Measurements from ENCODE around the gene IGF1R. TPM values are rescaled to one million over a fixed set of nuclear protein-coding genes. Genes with fewer than 3 reads are reported as not detected.

IGF1R gene
- total RNA-seq, 2 donors from 2014 or later, result 32.1 to 64.1 TPM

GRCh38 chr15:98909968-98910885, 261.9 kb downstream of the IGF1R start:
- Histone ChIP-seq H3K9me3 (no peaks in the 10 kb centered on the region), H3K27me3 (no peaks in the 10 kb centered on the region), H3K36me3 (peaks cover 44% of the 10 kb centered on the region), H3K4me1 (peaks cover 0 to 47% of the 10 kb centered on the region in 2 donors), H3K4me3 (no peak overlapping the region), H3K27ac (peak overlapping the region; percentile 73 to 86)
- no peak for DNase-seq (ENCODE audit: low spot score)
- TF ChIP-seq CTCF (IDR thresholded peaks at IDR 0.05), result no peak

DNA sequence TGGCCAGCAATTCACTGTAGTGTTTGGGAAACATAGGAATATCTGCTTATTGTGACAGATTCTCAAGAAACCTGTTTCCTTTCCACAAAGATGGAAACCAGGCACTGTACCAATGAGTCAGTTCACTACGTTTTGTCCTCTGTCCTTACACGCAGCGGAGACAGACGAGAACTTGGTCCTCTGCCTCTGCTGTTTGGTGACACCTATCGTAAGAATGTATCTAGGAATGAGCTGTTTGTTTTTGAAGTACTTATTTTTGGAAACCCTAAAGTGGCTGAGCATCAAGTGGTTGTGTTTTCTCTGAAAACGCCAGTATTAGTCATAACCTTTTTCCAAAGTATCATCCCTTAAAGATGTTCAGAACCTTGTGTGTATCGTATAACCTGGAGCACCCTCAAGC, 266.3 kb downstream of the IGF1R start:
- DNase-seq (ENCODE audit: low spot score), result no peak
- peak overlapping the region; percentile 21 to 57 for H3K27ac ChIP-seq
- no peak for TF ChIP-seq CTCF (IDR thresholded peaks at IDR 0.05)
- no peaks in the 10 kb centered on the region for H3K27me3 ChIP-seq
- H3K4me3 ChIP-seq, result no peak overlapping the region
- peaks cover 0 to 25% of the 10 kb centered on the region in 2 donors for H3K4me1 ChIP-seq
- no peaks in the 10 kb centered on the region for H3K9me3 ChIP-seq
- H3K36me3 ChIP-seq, result peaks cover 74% of the 10 kb centered on the region

DNA sequence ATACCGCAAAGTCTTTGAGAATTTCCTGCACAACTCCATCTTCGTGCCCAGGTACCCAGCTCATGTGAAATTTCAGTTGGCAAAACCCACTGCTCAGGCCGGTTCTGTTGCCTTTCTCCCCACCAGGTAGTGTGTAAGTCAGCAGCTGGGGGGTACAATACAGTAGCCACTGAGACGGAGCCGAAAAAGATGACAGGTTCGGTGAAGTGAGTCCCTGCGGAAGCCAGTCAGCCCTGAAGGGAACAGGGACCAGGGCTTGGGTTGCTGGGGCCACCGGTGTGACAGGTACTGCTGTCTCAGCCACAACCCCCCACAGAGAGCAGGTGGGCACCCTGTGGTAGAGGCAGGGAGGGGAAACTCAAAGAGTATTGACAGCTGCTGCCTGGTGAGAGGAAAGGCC, 268.5 kb downstream of the IGF1R start:
- TF ChIP-seq CTCF (IDR thresholded peaks at IDR 0.05), result no peak
- peaks cover 78% of the 10 kb centered on the region for H3K36me3 ChIP-seq
- peaks cover 0 to 29% of the 10 kb centered on the region in 2 donors for H3K4me1 ChIP-seq

DNA sequence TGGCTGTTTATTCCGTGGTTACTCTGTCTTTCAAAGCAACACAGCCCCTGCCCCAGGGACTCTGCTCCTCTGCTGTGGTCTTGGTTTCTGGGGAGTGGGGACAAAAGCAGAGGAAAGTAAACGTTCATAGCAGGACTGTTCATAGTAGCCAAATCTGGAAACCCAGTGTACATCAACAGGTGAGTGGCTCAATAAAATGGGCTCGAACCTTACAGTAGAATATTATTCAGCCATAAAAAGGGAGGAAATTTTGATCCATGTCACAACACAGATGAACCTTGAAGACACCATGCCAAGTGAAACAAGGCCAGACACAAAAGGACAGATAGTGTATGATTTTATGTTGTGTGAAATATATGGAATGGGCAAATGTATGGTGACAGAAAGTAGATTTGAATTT, 269.1 kb downstream of the IGF1R start:
- H3K4me3 ChIP-seq, result no peak overlapping the region
- no peaks in the 10 kb centered on the region for H3K27me3 ChIP-seq
- TF ChIP-seq CTCF (IDR thresholded peaks at IDR 0.05), result no peak
- no peaks in the 10 kb centered on the region for H3K9me3 ChIP-seq
- H3K27ac ChIP-seq, result no peak overlapping the region
- peaks cover 0 to 29% of the 10 kb centered on the region in 2 donors for H3K4me1 ChIP-seq
- DNase-seq (ENCODE audit: low spot score), result no peak
- H3K36me3 ChIP-seq, result peaks cover 78% of the 10 kb centered on the region

More for the DNA sequence above, 268.5 kb downstream of the IGF1R start:
- Histone ChIP-seq H3K9me3 (no peaks in the 10 kb centered on the region), H3K4me3 (no peak overlapping the region), H3K27me3 (no peaks in the 10 kb centered on the region), H3K27ac (no peak overlapping the region)
- no peak for DNase-seq (ENCODE audit: low spot score)

DNA sequence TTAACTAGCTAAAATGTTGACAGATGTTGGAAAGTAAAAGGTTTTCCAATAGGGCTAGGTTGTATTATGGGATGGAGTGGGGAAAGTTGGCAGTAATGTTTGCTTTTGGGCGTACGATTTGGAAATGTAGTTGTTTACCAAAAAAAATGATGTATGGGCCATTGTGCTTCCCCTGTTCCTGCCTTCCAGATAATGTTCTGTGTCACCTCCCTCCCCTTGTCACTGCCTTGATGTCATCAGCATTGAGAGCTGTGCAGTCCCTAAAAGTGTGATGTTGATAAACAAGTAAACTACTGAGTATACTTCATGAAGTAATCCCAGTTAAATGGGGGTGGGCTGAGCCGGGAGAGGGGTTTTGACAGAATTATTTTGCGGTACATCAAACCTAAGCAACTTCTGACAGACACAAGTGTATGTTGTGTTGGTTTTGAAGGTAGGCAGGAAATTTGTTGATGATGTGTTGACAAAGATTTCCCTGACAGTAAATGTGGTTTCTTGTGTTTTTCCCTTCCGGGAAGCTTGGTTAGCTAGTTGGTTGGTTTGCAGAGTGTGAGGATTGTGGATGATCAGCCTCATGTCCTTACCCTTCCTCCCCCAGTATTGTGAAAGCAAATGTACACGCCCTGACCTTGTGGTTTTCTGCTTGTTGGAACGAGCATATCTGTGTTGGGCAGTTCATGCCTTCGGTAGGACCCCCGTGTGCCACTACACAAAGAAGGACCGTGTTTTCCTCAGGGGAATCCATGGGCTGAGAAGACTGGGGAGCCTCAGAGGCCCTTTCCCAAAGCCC, 271.9 kb downstream of the IGF1R start:
- peaks cover 84% of the 10 kb centered on the region for H3K36me3 ChIP-seq
- no peak overlapping the region for H3K4me3 ChIP-seq
- H3K27ac ChIP-seq, result no peak overlapping the region
- TF ChIP-seq CTCF (IDR thresholded peaks at IDR 0.05), result no peak
- H3K4me1 ChIP-seq, result peaks cover 0 to 23% of the 10 kb centered on the region in 2 donors
- no peak for DNase-seq (ENCODE audit: low spot score)
- no peaks in the 10 kb centered on the region for H3K9me3 ChIP-seq
- no peaks in the 10 kb centered on the region for H3K27me3 ChIP-seq

All from right atrium auricular region (tissue), 2 donors.